GM12874 (cell line): ENCODE data around the gene IL4.

Experiments used
- TF ChIP-seq, protein P1 (sequence below): IDR thresholded peaks from 2 replicates; pipeline ENCODE4 v1.5.1; 2011; ENCODE audit warnings: low read depth, mild to moderate bottlenecking, control low read depth, low read length, moderate library complexity; ENCODE audit not compliant: insufficient read depth

IL4 gene

DNA sequence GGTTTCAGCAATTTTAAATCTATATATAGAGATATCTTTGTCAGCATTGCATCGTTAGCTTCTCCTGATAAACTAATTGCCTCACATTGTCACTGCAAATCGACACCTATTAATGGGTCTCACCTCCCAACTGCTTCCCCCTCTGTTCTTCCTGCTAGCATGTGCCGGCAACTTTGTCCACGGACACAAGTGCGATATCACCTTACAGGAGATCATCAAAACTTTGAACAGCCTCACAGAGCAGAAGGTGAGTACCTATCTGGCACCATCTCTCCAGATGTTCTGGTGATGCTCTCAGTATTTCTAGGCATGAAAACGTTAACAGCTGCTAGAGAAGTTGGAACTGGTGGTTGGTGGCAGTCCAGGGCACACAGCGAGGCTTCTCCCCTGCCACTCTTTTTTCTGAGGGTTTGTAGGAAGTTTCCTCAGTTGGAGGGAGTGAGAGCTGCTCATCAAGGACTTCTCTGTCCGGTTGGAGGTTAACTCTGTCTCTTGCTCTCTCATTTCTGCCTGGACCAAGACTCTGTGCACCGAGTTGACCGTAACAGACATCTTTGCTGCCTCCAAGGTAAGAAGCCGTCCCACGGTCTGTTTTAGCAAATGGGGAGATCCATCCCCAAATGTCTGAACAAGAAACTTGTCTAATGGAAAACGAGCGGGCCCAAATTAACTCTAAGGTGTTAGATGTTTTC is at the start of gene IL4:
Gene IL4 (plus strand): TSS at position 51 of the 692 bp plus-strand sequence. CDS start 62 bp downstream, at position 113.
- TF ChIP-seq, protein P1, sequence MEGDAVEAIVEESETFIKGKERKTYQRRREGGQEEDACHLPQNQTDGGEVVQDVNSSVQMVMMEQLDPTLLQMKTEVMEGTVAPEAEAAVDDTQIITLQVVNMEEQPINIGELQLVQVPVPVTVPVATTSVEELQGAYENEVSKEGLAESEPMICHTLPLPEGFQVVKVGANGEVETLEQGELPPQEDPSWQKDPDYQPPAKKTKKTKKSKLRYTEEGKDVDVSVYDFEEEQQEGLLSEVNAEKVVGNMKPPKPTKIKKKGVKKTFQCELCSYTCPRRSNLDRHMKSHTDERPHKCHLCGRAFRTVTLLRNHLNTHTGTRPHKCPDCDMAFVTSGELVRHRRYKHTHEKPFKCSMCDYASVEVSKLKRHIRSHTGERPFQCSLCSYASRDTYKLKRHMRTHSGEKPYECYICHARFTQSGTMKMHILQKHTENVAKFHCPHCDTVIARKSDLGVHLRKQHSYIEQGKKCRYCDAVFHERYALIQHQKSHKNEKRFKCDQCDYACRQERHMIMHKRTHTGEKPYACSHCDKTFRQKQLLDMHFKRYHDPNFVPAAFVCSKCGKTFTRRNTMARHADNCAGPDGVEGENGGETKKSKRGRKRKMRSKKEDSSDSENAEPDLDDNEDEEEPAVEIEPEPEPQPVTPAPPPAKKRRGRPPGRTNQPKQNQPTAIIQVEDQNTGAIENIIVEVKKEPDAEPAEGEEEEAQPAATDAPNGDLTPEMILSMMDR = no peak

GRCh38 chr5:132627470-132627869 is 46.3 kb upstream of the IL4 start:
- TF ChIP-seq, protein P1 = no peak

- TF ChIP-seq, protein P1 = no peak
Measured at GRCh38 chr5:132628814-132629213, 45.0 kb upstream of the IL4 start.

DNA sequence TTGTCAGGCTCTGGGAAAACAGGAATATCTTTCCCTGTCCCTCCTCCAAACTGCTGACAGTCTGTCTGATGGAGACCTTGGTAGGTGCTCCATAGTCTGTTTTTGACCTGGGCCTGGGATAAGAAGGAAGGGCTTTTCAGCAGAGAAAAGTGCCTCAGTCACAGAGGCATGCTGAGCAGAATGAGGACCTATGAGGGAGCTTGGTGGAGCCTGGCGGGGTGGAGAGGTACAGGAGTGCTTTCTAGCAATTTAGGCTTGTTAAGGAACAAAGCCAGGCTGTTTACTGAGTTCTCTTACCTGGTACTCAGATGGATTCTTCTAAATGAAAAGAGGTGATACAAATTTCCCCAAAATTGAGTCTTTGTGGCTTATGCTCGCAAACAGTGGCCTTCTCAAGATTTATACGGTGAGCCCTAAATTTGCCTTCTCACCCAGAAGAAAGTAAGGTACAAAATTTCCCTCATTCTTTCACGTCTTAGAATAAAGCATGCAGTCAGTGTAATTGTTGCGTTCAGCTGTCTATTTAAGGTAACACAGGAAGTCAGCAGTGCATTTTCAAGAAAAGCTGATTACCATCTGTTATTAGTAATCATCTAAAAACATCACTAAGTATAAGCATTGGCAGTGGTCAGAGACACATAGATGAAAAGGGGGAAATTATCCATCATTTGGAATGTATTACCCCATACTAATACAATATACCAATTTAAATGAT is 44.4 kb upstream of the IL4 start:
- TF ChIP-seq, protein P1 = no peak

- TF ChIP-seq, protein P1 = no peak
Measured at GRCh38 chr5:132635873-132636272, 37.9 kb upstream of the IL4 start.

DNA sequence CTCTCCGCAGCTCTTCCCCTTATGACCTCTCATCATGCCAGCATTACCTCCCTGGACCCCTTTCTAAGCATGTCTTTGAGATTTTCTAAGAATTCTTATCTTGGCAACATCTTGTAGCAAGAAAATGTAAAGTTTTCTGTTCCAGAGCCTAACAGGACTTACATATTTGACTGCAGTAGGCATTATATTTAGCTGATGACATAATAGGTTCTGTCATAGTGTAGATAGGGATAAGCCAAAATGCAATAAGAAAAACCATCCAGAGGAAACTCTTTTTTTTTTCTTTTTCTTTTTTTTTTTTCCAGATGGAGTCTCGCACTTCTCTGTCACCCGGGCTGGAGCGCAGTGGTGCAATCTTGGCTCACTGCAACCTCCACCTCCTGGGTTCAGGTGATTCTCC is 36.5 kb upstream of the IL4 start:
- TF ChIP-seq, protein P1 = no peak

DNA sequence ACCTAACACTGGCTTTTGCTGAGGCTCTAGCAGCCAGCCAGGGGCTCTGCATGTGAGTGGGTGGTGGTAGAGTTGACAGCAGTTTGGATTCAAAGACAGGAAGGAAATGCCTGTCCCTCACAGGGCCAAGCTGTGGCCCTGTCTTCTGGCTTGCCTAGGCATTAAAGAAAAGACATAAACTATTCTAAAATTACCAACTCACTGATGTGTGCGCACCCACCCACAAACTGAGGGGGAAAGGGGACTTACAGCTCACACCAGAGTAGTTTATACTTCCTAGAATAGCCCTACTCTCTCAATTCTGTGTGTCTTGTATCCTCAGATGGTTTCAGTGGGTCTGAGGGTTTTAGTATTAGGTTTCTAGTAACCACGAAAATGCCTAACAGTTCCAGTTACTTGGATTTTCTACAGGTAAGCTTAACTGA is 34.1 kb upstream of the IL4 start:
- TF ChIP-seq, protein P1 = no peak
